Measurements from ENCODE around the gene WDR45B. TPM values are rescaled to one million over a fixed set of nuclear protein-coding genes. Genes with fewer than 3 reads are reported as not detected.
"Not testable (repeated sequence)": the region's sequence is repeated elsewhere in the genome, so short reads cannot be mapped to it uniquely, and the experiment has no call there.

WDR45B gene
- total RNA-seq, 1 experiment from 2014 or later, result 132 TPM

DNA sequence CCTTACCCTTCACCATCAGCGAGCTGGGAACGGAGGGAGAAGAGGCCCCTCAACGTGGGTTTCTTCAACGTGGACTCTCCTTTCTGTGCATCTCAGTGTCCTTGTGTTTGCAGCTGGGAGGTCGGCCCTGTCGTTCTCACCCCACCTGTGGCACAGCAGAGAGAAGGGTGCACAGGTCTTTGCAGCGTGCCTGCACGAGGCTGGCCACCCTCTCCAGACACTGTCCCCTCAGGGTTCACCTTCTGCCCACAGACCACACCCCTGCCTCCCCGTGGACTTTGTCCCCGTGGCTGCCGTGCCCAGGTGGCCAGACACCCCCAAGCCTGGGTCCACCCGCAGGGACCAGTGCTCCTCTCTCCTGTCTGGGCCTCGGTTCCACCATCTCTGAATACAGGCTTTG, 7.3 kb upstream of the WDR45B start:
- ChIA-PET POLR2A (no interaction called here), CTCF (no interaction called here)
- no peak overlapping the region for H3K27ac ChIP-seq (ENCODE audit: low read length)
- H3K27me3 ChIP-seq (ENCODE audit: control insufficient read depth, insufficient read depth, low read length), result no peaks in the 10 kb centered on the region
- ATAC-seq (no peak), DNase-seq (ENCODE audit: low read depth, low spot score) (no peak)
- in situ Hi-C loops (cut with HindIII; ENCODE audit: low pct_unique_long_range_greater_than_20kb, low sequenced_read_pairs), result no loop called here
- H3K4me1 ChIP-seq (ENCODE audit: control insufficient read depth, insufficient read depth, low read length), result peaks cover 7% of the 10 kb centered on the region
- H3K9me3 ChIP-seq (ENCODE audit: control insufficient read depth, insufficient read depth, low read depth, low read length), result no peaks in the 10 kb centered on the region
- no peaks in the 10 kb centered on the region for H3K36me3 ChIP-seq (ENCODE audit: control insufficient read depth, insufficient read depth, low read length)
- H3K4me3 ChIP-seq (ENCODE audit: low read depth in 2 of 2, low read length in 2 of 2), result no peak overlapping the region
- intact Hi-C loops (cut with micrococcal nuclease; ENCODE audit: unreplicated experiment), result no loop called here
- TF ChIP-seq POLR2AphosphoS5 (IDR thresholded peaks at IDR 0.05; ENCODE audit: low read depth, low read length), result no peak
- TF ChIP-seq TCF7L2 (IDR thresholded peaks at IDR 0.05; ENCODE audit: low read depth, low read length), result no peak
- TF ChIP-seq, protein P1, sequence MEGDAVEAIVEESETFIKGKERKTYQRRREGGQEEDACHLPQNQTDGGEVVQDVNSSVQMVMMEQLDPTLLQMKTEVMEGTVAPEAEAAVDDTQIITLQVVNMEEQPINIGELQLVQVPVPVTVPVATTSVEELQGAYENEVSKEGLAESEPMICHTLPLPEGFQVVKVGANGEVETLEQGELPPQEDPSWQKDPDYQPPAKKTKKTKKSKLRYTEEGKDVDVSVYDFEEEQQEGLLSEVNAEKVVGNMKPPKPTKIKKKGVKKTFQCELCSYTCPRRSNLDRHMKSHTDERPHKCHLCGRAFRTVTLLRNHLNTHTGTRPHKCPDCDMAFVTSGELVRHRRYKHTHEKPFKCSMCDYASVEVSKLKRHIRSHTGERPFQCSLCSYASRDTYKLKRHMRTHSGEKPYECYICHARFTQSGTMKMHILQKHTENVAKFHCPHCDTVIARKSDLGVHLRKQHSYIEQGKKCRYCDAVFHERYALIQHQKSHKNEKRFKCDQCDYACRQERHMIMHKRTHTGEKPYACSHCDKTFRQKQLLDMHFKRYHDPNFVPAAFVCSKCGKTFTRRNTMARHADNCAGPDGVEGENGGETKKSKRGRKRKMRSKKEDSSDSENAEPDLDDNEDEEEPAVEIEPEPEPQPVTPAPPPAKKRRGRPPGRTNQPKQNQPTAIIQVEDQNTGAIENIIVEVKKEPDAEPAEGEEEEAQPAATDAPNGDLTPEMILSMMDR (IDR thresholded peaks at IDR 0.05), result no peak
- TF ChIP-seq SIN3A (IDR thresholded peaks at IDR 0.05; ENCODE audit: borderline replicate concordance, insufficient read depth, low read depth, low read length), result no peak
- TF ChIP-seq, protein P2, sequence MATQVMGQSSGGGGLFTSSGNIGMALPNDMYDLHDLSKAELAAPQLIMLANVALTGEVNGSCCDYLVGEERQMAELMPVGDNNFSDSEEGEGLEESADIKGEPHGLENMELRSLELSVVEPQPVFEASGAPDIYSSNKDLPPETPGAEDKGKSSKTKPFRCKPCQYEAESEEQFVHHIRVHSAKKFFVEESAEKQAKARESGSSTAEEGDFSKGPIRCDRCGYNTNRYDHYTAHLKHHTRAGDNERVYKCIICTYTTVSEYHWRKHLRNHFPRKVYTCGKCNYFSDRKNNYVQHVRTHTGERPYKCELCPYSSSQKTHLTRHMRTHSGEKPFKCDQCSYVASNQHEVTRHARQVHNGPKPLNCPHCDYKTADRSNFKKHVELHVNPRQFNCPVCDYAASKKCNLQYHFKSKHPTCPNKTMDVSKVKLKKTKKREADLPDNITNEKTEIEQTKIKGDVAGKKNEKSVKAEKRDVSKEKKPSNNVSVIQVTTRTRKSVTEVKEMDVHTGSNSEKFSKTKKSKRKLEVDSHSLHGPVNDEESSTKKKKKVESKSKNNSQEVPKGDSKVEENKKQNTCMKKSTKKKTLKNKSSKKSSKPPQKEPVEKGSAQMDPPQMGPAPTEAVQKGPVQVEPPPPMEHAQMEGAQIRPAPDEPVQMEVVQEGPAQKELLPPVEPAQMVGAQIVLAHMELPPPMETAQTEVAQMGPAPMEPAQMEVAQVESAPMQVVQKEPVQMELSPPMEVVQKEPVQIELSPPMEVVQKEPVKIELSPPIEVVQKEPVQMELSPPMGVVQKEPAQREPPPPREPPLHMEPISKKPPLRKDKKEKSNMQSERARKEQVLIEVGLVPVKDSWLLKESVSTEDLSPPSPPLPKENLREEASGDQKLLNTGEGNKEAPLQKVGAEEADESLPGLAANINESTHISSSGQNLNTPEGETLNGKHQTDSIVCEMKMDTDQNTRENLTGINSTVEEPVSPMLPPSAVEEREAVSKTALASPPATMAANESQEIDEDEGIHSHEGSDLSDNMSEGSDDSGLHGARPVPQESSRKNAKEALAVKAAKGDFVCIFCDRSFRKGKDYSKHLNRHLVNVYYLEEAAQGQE (IDR thresholded peaks at IDR 0.05; ENCODE audit: insufficient read depth in 1 of 2, low read depth in 2 of 2, low read length in 1 of 2), result no peak
- no TSS peak for BruUV-seq (replicated peaks)

DNA sequence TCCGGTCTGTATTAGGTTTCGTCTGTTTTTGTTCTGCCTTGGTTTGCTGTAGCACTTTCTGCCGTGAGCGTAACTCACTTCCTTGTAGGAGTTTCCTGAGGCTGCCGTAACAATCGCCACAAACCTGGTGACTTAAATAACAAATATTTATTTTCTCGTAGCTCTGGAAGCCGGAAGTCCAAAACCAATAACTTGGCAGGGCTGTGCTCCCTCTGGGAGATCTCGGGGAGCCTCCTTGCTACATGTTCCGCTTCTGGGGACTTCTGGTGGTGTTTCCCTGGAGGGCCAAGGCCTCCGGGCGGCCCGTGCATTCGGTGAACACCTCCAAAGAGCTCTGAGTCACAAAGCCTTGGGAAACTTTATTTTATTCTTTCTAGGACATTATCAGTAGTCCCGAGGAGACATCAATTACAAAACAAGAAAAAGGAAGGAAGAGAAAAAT, 6.8 kb upstream of the WDR45B start:
- ATAC-seq, result no peak
- H3K4me3 ChIP-seq (ENCODE audit: low read depth in 2 of 2, low read length in 2 of 2), result no peak overlapping the region
- peak overlapping the region; percentile 35; the same call in 1 of the 2 replicates for H3K27ac ChIP-seq (ENCODE audit: low read length)
- in situ Hi-C loops (cut with HindIII; ENCODE audit: low pct_unique_long_range_greater_than_20kb, low sequenced_read_pairs), result no loop called here
- no TSS peak for BruUV-seq (replicated peaks)
- intact Hi-C loops (cut with micrococcal nuclease; ENCODE audit: unreplicated experiment), result no loop called here
- ChIA-PET POLR2A (no interaction called here), CTCF (interaction anchor here (0.6 kb wide), 1 partner anchor 53 kb away, joined by 4 read pairs; no protein-coding TSS in a partner anchor)
- H3K9me3 ChIP-seq (ENCODE audit: control insufficient read depth, insufficient read depth, low read depth, low read length), result no peaks in the 10 kb centered on the region
- DNase-seq (ENCODE audit: low read depth, low spot score), result no peak
- no peaks in the 10 kb centered on the region for H3K36me3 ChIP-seq (ENCODE audit: control insufficient read depth, insufficient read depth, low read length)
- H3K27me3 ChIP-seq (ENCODE audit: control insufficient read depth, insufficient read depth, low read length), result no peaks in the 10 kb centered on the region
- peaks cover 7% of the 10 kb centered on the region for H3K4me1 ChIP-seq (ENCODE audit: control insufficient read depth, insufficient read depth, low read length)
- no peak for TF ChIP-seq POLR2AphosphoS5 (IDR thresholded peaks at IDR 0.05; ENCODE audit: low read depth, low read length)
- TF ChIP-seq, protein P1 (IDR thresholded peaks at IDR 0.05), result no peak
- TF ChIP-seq TCF7L2 (IDR thresholded peaks at IDR 0.05; ENCODE audit: low read depth, low read length), result no peak
- TF ChIP-seq, protein P2 (IDR thresholded peaks at IDR 0.05; ENCODE audit: insufficient read depth in 1 of 2, low read depth in 2 of 2, low read length in 1 of 2), result no peak
- TF ChIP-seq SIN3A (IDR thresholded peaks at IDR 0.05; ENCODE audit: borderline replicate concordance, insufficient read depth, low read depth, low read length), result no peak

DNA sequence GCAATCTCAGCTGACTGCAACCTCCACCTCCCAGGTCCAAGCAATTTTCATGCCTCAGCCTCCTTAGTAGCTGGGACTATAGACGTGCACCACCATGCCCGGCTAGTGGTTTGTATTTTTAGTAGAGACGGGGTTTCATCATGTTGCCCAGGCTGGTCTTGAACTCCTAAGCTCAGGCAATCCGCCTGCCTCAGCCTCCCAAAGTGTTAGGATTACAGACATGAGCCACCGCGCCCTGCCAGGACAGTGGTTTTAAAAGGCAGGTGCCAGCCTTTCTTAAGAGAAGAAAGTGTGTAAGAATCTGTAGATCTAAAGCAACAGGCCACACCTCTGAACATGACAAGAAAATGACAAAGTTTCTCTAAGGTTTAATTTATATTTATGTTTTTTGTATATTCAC, 6.4 kb upstream of the WDR45B start:
- intact Hi-C loops (cut with micrococcal nuclease; ENCODE audit: unreplicated experiment); POLR2A ChIA-PET; H3K4me3 ChIP-seq (ENCODE audit: low read depth in 2 of 2, low read length in 2 of 2); H3K36me3 ChIP-seq (ENCODE audit: control insufficient read depth, insufficient read depth, low read length); H3K4me1 ChIP-seq (ENCODE audit: control insufficient read depth, insufficient read depth, low read length); H3K27me3 ChIP-seq (ENCODE audit: control insufficient read depth, insufficient read depth, low read length); ATAC-seq; H3K9me3 ChIP-seq (ENCODE audit: control insufficient read depth, insufficient read depth, low read depth, low read length); DNase-seq (ENCODE audit: low read depth, low spot score); BruUV-seq (replicated peaks); in situ Hi-C loops (cut with HindIII; ENCODE audit: low pct_unique_long_range_greater_than_20kb, low sequenced_read_pairs): not testable (repeated sequence)
- CTCF ChIA-PET, result interaction anchor here (0.6 kb wide), 1 partner anchor 53 kb away, joined by 4 read pairs; no protein-coding TSS in a partner anchor
- 0 out of 2 replicates have a peak overlapping the region, but pooled peaks have one; percentile 35 for H3K27ac ChIP-seq (ENCODE audit: low read length)
